Neuronal stem cell (in vitro differentiated cells): ENCODE measurements around the gene DCDC2C.
A peak's percentile ranks its signal among the peaks of the same experiment; 100 is the strongest.

Source experiments
- DNase-seq: peaks from one replicate; pipeline ENCODE4 v3.0.0-alpha.2; 2013; ENCODE audit warnings: low spot score
- H2AFZ ChIP-seq: one replicate; pipeline ENCODE4 v1.6.1; 2013; ENCODE audit warnings: mild to moderate bottlenecking, low read length, inconsistent platforms
- H2AK5ac ChIP-seq: 2 replicates; pipeline ENCODE4 v1.6.1; 2013; ENCODE audit warnings: low read depth, mild to moderate bottlenecking, inconsistent platforms, low read length, moderate library complexity, mixed read lengths
- H2BK120ac ChIP-seq: 2 replicates; pipeline ENCODE4 v1.6.1; 2013; ENCODE audit warnings: low read depth, mild to moderate bottlenecking, inconsistent platforms, low read length, moderate library complexity, mixed read lengths
- H2BK12ac ChIP-seq: one replicate; pipeline ENCODE4 v1.6.1; 2013; ENCODE audit warnings: low read length, inconsistent platforms
- H2BK15ac ChIP-seq: 2 replicates; pipeline ENCODE4 v1.6.1; 2013; ENCODE audit warnings: mild to moderate bottlenecking, low read length, inconsistent platforms, mixed read lengths
- H2BK5ac ChIP-seq: one replicate; pipeline ENCODE4 v1.6.1; 2013; ENCODE audit warnings: inconsistent platforms, mild to moderate bottlenecking, low read length, moderate library complexity
- H3K14ac ChIP-seq: one replicate; pipeline ENCODE4 v1.6.1; 2013; ENCODE audit warnings: low read length, inconsistent platforms
- H3K18ac ChIP-seq: 2 replicates; pipeline ENCODE4 v1.6.1; 2013; ENCODE audit warnings: low read length, inconsistent platforms
- H3K23ac ChIP-seq: 2 replicates; pipeline ENCODE4 v1.6.1; 2013; ENCODE audit warnings: low read depth, mild to moderate bottlenecking, mixed read lengths, low read length, inconsistent platforms; ENCODE audit not compliant: poor library complexity
- H3K27ac ChIP-seq: replicated peaks from 3 replicates; pipeline ENCODE4 v1.5.1; 2013; ENCODE audit warnings: low read length, inconsistent platforms
- H3K27me3 ChIP-seq, 3 experiments: 2 replicates each; pipeline ENCODE4 v1.6.1; 2013; ENCODE audit warnings: low read length in 3 of 3, mild to moderate bottlenecking in 2 of 3, inconsistent platforms in 1 of 3, low read depth in 1 of 3, mixed read lengths in 1 of 3, moderate library complexity in 1 of 3; ENCODE audit not compliant: control insufficient read depth in 3 of 3, insufficient read depth in 3 of 3
- H3K36me3 ChIP-seq, 2 donors: replicated peaks in 1 of 2; 2 replicates each; pipeline ENCODE4 v1.6.1; 2013; ENCODE audit warnings: low read length in 2 of 2; ENCODE audit not compliant: control insufficient read depth in 2 of 2, insufficient read depth in 2 of 2
- H3K4ac ChIP-seq: 2 replicates; pipeline ENCODE4 v1.6.1; 2013; ENCODE audit warnings: inconsistent platforms, mild to moderate bottlenecking, low read length, moderate library complexity
- H3K4me1 ChIP-seq, 2 donors: 1 replicate in 1 of 2; 2 replicates in 1 of 2; pipeline ENCODE4 v1.6.1; 2013; ENCODE audit warnings: low read length in 2 of 2, low read depth in 1 of 2; ENCODE audit not compliant: control insufficient read depth in 2 of 2, insufficient read depth in 1 of 2
- H3K4me2 ChIP-seq: one replicate; pipeline ENCODE4 v1.6.1; 2013; ENCODE audit warnings: mild to moderate bottlenecking, low read length, inconsistent platforms; ENCODE audit not compliant: insufficient read depth, poor library complexity, severe bottlenecking
- H3K4me3 ChIP-seq, 2 donors: 2 replicates each; pipeline ENCODE4 v1.5.1; 2013; ENCODE audit warnings: low read length in 2 of 2, mild to moderate bottlenecking in 2 of 2, inconsistent platforms in 1 of 2, moderate library complexity in 1 of 2
- H3K79me1 ChIP-seq: one replicate; pipeline ENCODE4 v1.6.1; 2013; ENCODE audit warnings: low read depth, mild to moderate bottlenecking, inconsistent platforms, low read length, moderate library complexity
- H3K9ac ChIP-seq: one replicate; pipeline ENCODE4 v1.6.1; 2013; ENCODE audit warnings: mild to moderate bottlenecking, low read depth, low read length, inconsistent platforms; ENCODE audit not compliant: poor library complexity
- H3K9me3 ChIP-seq, 2 donors: replicated peaks in 1 of 2; 2 replicates each; pipeline versions ENCODE3 to v1.6.1; 2013; ENCODE audit warnings: low read length in 2 of 2, mild to moderate bottlenecking in 2 of 2, inconsistent platforms in 1 of 2, low read depth in 1 of 2, mixed read lengths in 1 of 2, moderate library complexity in 1 of 2; ENCODE audit not compliant: control insufficient read depth in 2 of 2, insufficient read depth in 1 of 2
- H4K8ac ChIP-seq: one replicate; pipeline ENCODE4 v1.6.1; 2013; ENCODE audit warnings: low read depth, mild to moderate bottlenecking, inconsistent platforms, low read length, moderate library complexity
- H4K91ac ChIP-seq: one replicate; pipeline ENCODE4 v1.6.1; 2013; ENCODE audit warnings: low read length, low read depth, mild to moderate bottlenecking, inconsistent platforms; ENCODE audit not compliant: poor library complexity
- WGBS, 2 donors: extraction: QIAGEN DNeasy Blood & Tissue Kit; methylation state at CpG; one replicate each; pipeline ENCODE4 v1.1.7; 2013; ENCODE audit warnings: missing lambda C conversion rate in 2 of 2, mixed read lengths in 1 of 2; ENCODE audit not compliant: insufficient read length in 2 of 2, insufficient replicate concordance in 1 of 2; ENCODE audit errors: extremely low coverage in 2 of 2; 5-methylcytosine and 5-hydroxymethylcytosine counted together

Gene DCDC2C

DNA sequence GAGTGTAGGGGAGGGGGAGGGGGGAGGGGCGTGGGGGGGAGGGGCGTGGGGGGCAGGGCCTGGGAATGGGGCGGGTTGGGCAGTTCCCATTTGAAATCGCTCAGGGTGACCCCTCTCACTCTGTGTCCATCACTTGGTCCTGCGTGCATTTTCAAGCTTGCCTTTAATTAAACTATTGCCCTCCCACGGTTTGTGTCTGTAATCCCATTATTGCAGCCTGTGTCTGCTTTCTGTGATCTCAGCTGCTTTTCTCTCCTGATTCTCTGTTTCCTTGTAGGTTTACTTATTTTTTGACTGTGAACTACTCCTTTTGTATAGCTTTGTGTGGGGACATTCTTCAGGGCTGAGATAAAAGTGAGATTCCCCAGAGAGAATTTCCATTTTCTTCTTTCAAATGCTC lies 1.3 kb downstream of the DCDC2C start:
- no peak overlapping the region for H3K4me2 ChIP-seq
- no peak overlapping the region for H2BK15ac ChIP-seq
- H3K36me3 ChIP-seq, result no peaks in the 10 kb centered on the region
- H2BK12ac ChIP-seq, result no peak overlapping the region
- H3K18ac ChIP-seq, result no peak overlapping the region
- peaks cover 0 to 26% (median 3%) of the 10 kb centered on the region in 3 experiments for H3K27me3 ChIP-seq
- H3K4me1 ChIP-seq, result peaks cover 4 to 5% of the 10 kb centered on the region in 2 donors
- peak; percentile 9 for DNase-seq
- no peak overlapping the region for H3K23ac ChIP-seq
- no peak overlapping the region for H3K27ac ChIP-seq
- no CpG with 5 or more reads among the region's 6 CpGs for WGBS, 2 donors
- no peak overlapping the region for H3K4me3 ChIP-seq
- H3K9ac ChIP-seq, result no peak overlapping the region
- no peak overlapping the region for H4K8ac ChIP-seq
- no peak overlapping the region for H2AFZ ChIP-seq
- no peak overlapping the region for H2AK5ac ChIP-seq
- H3K14ac ChIP-seq, result no peak overlapping the region
- H3K4ac ChIP-seq, result no peak overlapping the region
- H3K79me1 ChIP-seq, result no peaks in the 10 kb centered on the region
- no peak overlapping the region for H4K91ac ChIP-seq
- H2BK120ac ChIP-seq, result no peak overlapping the region
- peaks cover 0 to 11% of the 10 kb centered on the region in 2 donors for H3K9me3 ChIP-seq
- H2BK5ac ChIP-seq, result no peak overlapping the region

DNA sequence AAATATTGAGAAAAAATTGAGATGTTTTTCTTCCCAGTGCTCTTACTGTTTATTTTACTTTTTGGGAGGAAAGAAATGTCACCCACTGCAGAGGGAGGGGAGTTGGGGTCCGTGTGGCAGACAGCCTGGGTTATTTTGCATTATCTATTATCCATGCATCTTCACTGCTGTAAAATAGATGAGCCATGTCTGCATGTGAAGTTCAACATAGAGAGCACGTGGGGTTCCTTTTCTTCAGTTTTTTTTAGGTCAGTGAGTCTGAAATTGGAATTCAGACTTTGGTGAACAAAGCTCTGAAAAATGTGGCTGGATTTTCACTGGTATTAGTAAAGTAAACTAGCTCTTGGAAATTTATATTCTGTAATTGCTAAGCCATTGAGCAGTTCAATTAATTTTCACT lies 2.4 kb downstream of the DCDC2C start:
- H3K18ac ChIP-seq, result no peak overlapping the region
- no peaks in the 10 kb centered on the region for H3K79me1 ChIP-seq
- WGBS, 2 donors, result no CpG with 5 or more reads among the region's 2 CpGs
- H3K4me1 ChIP-seq, result peaks cover 4 to 5% of the 10 kb centered on the region in 2 donors
- peaks cover 0 to 26% (median 3%) of the 10 kb centered on the region in 3 experiments for H3K27me3 ChIP-seq
- DNase-seq, result no peak
- no peak overlapping the region for H4K91ac ChIP-seq
- H3K9ac ChIP-seq, result no peak overlapping the region
- H2BK120ac ChIP-seq, result no peak overlapping the region
- no peak overlapping the region for H3K23ac ChIP-seq
- H3K4me3 ChIP-seq, result no peak overlapping the region
- no peak overlapping the region for H2BK5ac ChIP-seq
- no peak overlapping the region for H2AK5ac ChIP-seq
- no peak overlapping the region for H3K27ac ChIP-seq
- H3K36me3 ChIP-seq, result no peaks in the 10 kb centered on the region
- no peak overlapping the region for H2BK12ac ChIP-seq
- peaks cover 0 to 11% of the 10 kb centered on the region in 2 donors for H3K9me3 ChIP-seq
- H3K14ac ChIP-seq, result no peak overlapping the region
- H2BK15ac ChIP-seq, result no peak overlapping the region
- no peak overlapping the region for H4K8ac ChIP-seq
- H3K4ac ChIP-seq, result no peak overlapping the region
- H3K4me2 ChIP-seq, result no peak overlapping the region
- H2AFZ ChIP-seq, result no peak overlapping the region

DNA sequence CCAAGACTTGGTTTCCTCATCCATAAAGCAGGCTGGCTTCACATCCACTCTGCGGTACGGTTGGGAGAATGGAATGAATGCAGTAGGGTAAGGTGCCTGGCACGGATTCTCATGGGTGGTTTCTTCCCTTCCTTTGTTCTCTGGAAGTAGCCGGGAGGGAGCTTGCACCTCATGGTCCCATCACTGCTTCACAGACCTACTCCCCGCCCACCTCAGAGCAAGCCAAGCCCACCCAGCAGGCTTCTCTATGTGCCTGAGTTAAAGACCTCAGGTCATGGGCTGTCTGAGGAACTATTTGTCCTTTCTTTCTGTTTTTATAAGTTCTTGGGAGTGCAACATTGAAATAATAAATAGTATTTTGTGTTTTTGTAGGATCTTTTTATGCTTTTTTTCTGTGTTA lies 3.5 kb downstream of the DCDC2C start:
- Histone ChIP-seq H2BK15ac (no peak overlapping the region), H3K36me3 (no peaks in the 10 kb centered on the region), H3K4me1 (peaks cover 4 to 5% of the 10 kb centered on the region in 2 donors), H3K4ac (no peak overlapping the region), H3K79me1 (no peaks in the 10 kb centered on the region), H3K18ac (peak overlapping the region; percentile 1), H3K27ac (no peak overlapping the region), H3K9me3 (peaks cover 0 to 11% of the 10 kb centered on the region in 2 donors), H3K4me3 (no peak overlapping the region), H3K9ac (no peak overlapping the region), H2BK12ac (no peak overlapping the region), H3K14ac (no peak overlapping the region), H2AK5ac (no peak overlapping the region), H2BK5ac (no peak overlapping the region), H3K23ac (no peak overlapping the region), H4K91ac (no peak overlapping the region), H2AFZ (no peak overlapping the region), H3K4me2 (no peak overlapping the region), H3K27me3 (peaks cover 0 to 20% (median 3%) of the 10 kb centered on the region in 3 experiments), H2BK120ac (no peak overlapping the region), H4K8ac (no peak overlapping the region)
- WGBS, 2 donors, result no CpG with 5 or more reads among the region's 5 CpGs
- no peak for DNase-seq

DNA sequence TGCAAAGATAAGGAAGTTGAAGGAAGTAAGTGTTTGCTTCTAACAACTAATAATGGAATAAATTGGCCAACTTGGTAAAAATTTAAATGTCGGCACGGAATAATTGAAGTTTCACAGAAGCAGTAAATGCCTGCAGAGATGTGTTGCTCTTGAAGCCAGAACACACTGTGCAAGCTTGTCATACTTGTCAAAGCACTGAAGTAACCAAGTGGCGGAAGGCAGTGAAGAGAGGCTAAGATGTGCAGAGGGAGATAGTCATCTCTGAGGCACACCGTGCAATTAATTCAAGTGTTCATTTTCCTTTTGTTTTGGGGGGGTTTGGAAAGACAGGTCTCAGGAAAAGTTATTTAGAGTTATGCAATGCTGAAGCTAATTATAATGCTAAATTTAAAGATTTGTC lies 5.2 kb downstream of the DCDC2C start:
- H3K23ac ChIP-seq, result no peak overlapping the region
- H2BK12ac ChIP-seq, result no peak overlapping the region
- peaks cover 4 to 5% of the 10 kb centered on the region in 2 donors for H3K4me1 ChIP-seq
- no peak overlapping the region for H2BK15ac ChIP-seq
- no peak overlapping the region for H2BK5ac ChIP-seq
- H2AK5ac ChIP-seq, result no peak overlapping the region
- no peak overlapping the region for H3K27ac ChIP-seq
- H3K36me3 ChIP-seq, result no peaks in the 10 kb centered on the region
- H3K14ac ChIP-seq, result no peak overlapping the region
- H3K4ac ChIP-seq, result no peak overlapping the region
- H2BK120ac ChIP-seq, result no peak overlapping the region
- no CpG with 5 or more reads among the region's 4 CpGs for WGBS, 2 donors
- peaks cover 0 to 2% of the 10 kb centered on the region in 2 donors for H3K9me3 ChIP-seq
- H4K91ac ChIP-seq, result no peak overlapping the region
- no peak for DNase-seq
- H3K79me1 ChIP-seq, result no peaks in the 10 kb centered on the region
- no peak overlapping the region for H3K18ac ChIP-seq
- no peak overlapping the region for H4K8ac ChIP-seq
- H3K9ac ChIP-seq, result no peak overlapping the region
- H2AFZ ChIP-seq, result no peak overlapping the region
- no peak overlapping the region for H3K4me2 ChIP-seq
- peaks cover 0 to 19% (median 0%) of the 10 kb centered on the region in 3 experiments for H3K27me3 ChIP-seq
- H3K4me3 ChIP-seq, result no peak overlapping the region
